Measurements from ENCODE around the gene SELENOV.

- TF ChIP-seq CTCF (IDR thresholded peaks at IDR 0.05) (no peak), POLR2A (IDR thresholded peaks at IDR 0.05) (no peak)
These were observed 18.9 kb upstream of the SELENOV start for GRCh38 chr19:39496063-39496462.
